Right ventricle myocardium inferior (tissue), 1 donor: ENCODE results near the gene DENND1B. TPM values are rescaled to one million over a fixed set of nuclear protein-coding genes. Genes with fewer than 3 reads are reported as not detected.

Source experiments
- ATAC-seq: fragments of 200-7000 bp; cut with Tn5 transposase; one replicate; pipeline ENCODE4 v1.9.1; 2020; ENCODE audit warnings: mild to moderate bottlenecking, moderate library complexity
- DNase-seq: peaks from one replicate; pipeline ENCODE4 v3.0.0; 2021; ENCODE audit errors: missing footprints
- intact Hi-C: fragments of 100-400 bp; cut with DNase I; formaldehyde crosslinking; loops from one replicate; pipeline ENCODE4 v1.11.0; 2022
- total RNA-seq: library from RNA; stranded (reverse); fragmentation: NEBNext Ultra II Directional; extraction: Animal tissue kit (Norgen Biotek cat#: 25700); gene quantifications from one replicate; pipeline ENCODE4 v1.2.1, GENCODE V29; 2021
- donor health status: DM: no; HTN: yes; CAD: no; lungs with severe emphysema.

DENND1B gene
- total RNA-seq, 1 donor from 2014 or later, result 22.9 TPM

- DNase-seq (no peak), ATAC-seq (no peak)
- intact Hi-C loops, result no loop called here
Measured at GRCh38 chr1:197664391-197664790, 110.9 kb downstream of the DENND1B start.

GRCh38 chr1:197663162-197663953 lies 111.9 kb downstream of the DENND1B start:
- ATAC-seq, result no peak
- no peak for DNase-seq
- intact Hi-C loops, result no loop called here

GRCh38 chr1:197660389-197660788 lies 114.9 kb downstream of the DENND1B start:
- DNase-seq, result no peak
- no peak for ATAC-seq
- intact Hi-C loops, result no loop called here

- DNase-seq, result no peak
- ATAC-seq, result no peak
- intact Hi-C loops, result no loop called here
Measured at GRCh38 chr1:197659171-197659570, 116.1 kb downstream of the DENND1B start.

- DNase-seq (no peak), ATAC-seq (no peak)
- intact Hi-C loops, result no loop called here
Measured at GRCh38 chr1:197649188-197649587, 126.1 kb downstream of the DENND1B start.

GRCh38 chr1:197638316-197638715 lies 137.0 kb downstream of the DENND1B start:
- intact Hi-C loops, result no loop called here
- DNase-seq (no peak), ATAC-seq (peak; percentile 42)

GRCh38 chr1:197637406-197637805 lies 137.9 kb downstream of the DENND1B start:
- DNase-seq, result no peak
- intact Hi-C loops, result no loop called here
- ATAC-seq, result peak; percentile 67

GRCh38 chr1:197633447-197634078 lies 141.7 kb downstream of the DENND1B start:
- intact Hi-C loops, result no loop called here
- no peak for ATAC-seq
- DNase-seq, result no peak

GRCh38 chr1:197632651-197633050 lies 142.6 kb downstream of the DENND1B start:
- no peak for DNase-seq
- intact Hi-C loops, result no loop called here
- ATAC-seq, result no peak

- intact Hi-C loops, result no loop called here
- DNase-seq, result no peak
- ATAC-seq, result no peak
Measured at GRCh38 chr1:197632005-197632404, 143.3 kb downstream of the DENND1B start.

GRCh38 chr1:197622371-197622770 lies 152.9 kb downstream of the DENND1B start:
- intact Hi-C loops, result no loop called here
- no peak for ATAC-seq
- no peak for DNase-seq

- ATAC-seq (no peak), DNase-seq (no peak)
- intact Hi-C loops, result no loop called here
Measured at GRCh38 chr1:197621761-197622160, 153.5 kb downstream of the DENND1B start.

- DNase-seq (no peak), ATAC-seq (no peak)
- intact Hi-C loops, result no loop called here
Measured at GRCh38 chr1:197620714-197621163, 154.5 kb downstream of the DENND1B start.

GRCh38 chr1:197619008-197619640 lies 156.2 kb downstream of the DENND1B start:
- ATAC-seq (no peak), DNase-seq (no peak)
- intact Hi-C loops, result loop anchor here (5.0 to 10.0 kb wide), 2 partner anchors 153 to 286 kb away; partner anchors contain the start of gene C1orf53

GRCh38 chr1:197618061-197618460 lies 157.2 kb downstream of the DENND1B start:
- ATAC-seq (peak; percentile 55), DNase-seq (no peak)
- intact Hi-C loops, result loop anchor here (5.0 to 10.0 kb wide), 2 partner anchors 154 to 287 kb away; partner anchors contain the start of gene C1orf53

- DNase-seq, result no peak
- ATAC-seq, result no peak
- intact Hi-C loops, result loop anchor here (2.0 to 10.0 kb wide), 3 partner anchors 157 to 289 kb away; partner anchors contain the start of gene C1orf53
Measured at GRCh38 chr1:197615693-197616011, 159.6 kb downstream of the DENND1B start.

GRCh38 chr1:197614916-197615692 lies 160.2 kb downstream of the DENND1B start:
- peak; percentile 72 for ATAC-seq
- no peak for DNase-seq
- intact Hi-C loops, result loop anchor here (5.0 to 10.0 kb wide), 2 partner anchors 157 to 290 kb away; partner anchors contain the start of gene C1orf53

GRCh38 chr1:197606168-197606845 lies 169.0 kb downstream of the DENND1B start:
- ATAC-seq (no peak), DNase-seq (no peak)
- intact Hi-C loops, result no loop called here
